HepG2 (cell line): Measurements from ENCODE around the gene DGCR8. TPM values are rescaled to one million over a fixed set of nuclear protein-coding genes. Genes with fewer than 3 reads are reported as not detected.

ENCODE experiments used
- ATAC-seq: fragments of 200-7000 bp; cut with Tn5 transposase; 3 replicates; pipeline ENCODE4 v1.9.1; 2020; ENCODE audit warnings: mild to moderate bottlenecking, moderate library complexity
- BruUV-seq: library from RNA; stranded (reverse); fragments of 400-500 nt; replicated peaks from 2 replicates; lab custom pipeline; 2021; lab: Mats Ljungman, UMichigan
- CTCF ChIA-PET: fragments of 300-600 bp; formaldehyde crosslinking; extraction: SDS; loops from one replicate; lab custom pipeline; 2021; ENCODE audit warnings: low total read pairs, inconsistent platforms, low intra/inter-chr PET ratio; lab: Yijun Ruan, JAX
- POLR2A ChIA-PET: fragments of 350-600 bp; sonication (Branson Sonifier 250); formaldehyde crosslinking; loops from one replicate; lab custom pipeline; 2020; ENCODE audit warnings: antibody characterized with exemption, inconsistent platforms; lab: Yijun Ruan, JAX
- DNase-seq: peaks from one replicate; pipeline ENCODE4 v3.0.0-alpha.2; 2015; ENCODE audit warnings: low spot score
- FAIRE-seq: peaks from 3 replicates; lab custom pipeline; 2011; peaks lifted over from hg19 to GRCh38; lab: Jason Lieb, UNC
- H2AFZ ChIP-seq: one replicate; pipeline ENCODE4 v1.6.1; 2011; ENCODE audit warnings: low read length, inconsistent platforms
- H3K27ac ChIP-seq: fragments of 300-600 bp; 3 replicates; pipeline ENCODE4 v1.8.0; 2011; ENCODE audit warnings: mixed run types, mild to moderate bottlenecking, mixed read lengths, low read length, inconsistent platforms; ENCODE audit not compliant: insufficient read depth; ENCODE audit errors: extremely low read length
- H3K27me3 ChIP-seq, 2 experiments: fragments of 200-600 bp in 1 of 2; 2 replicates in 1 of 2; 3 replicates in 1 of 2; pipeline versions ENCODE4 v1.6.0 to v1.8.0; 2011; ENCODE audit warnings: low read length in 2 of 2, mild to moderate bottlenecking in 2 of 2, moderate library complexity in 2 of 2, inconsistent platforms in 1 of 2; ENCODE audit not compliant: insufficient read depth in 2 of 2, control insufficient read depth in 1 of 2
- H3K36me3 ChIP-seq, 2 experiments: fragments of 200-600 bp in 1 of 2; replicated peaks in 1 of 2; 2 replicates in 1 of 2; 3 replicates in 1 of 2; pipeline versions ENCODE4 v1.5.1 to v1.8.0; 2011; ENCODE audit warnings: low read length in 2 of 2, inconsistent platforms in 1 of 2; ENCODE audit not compliant: insufficient read depth in 2 of 2, control insufficient read depth in 1 of 2
- H3K4me1 ChIP-seq: 2 replicates; pipeline ENCODE4 v1.5.1; 2012; ENCODE audit warnings: low read length, inconsistent platforms; ENCODE audit not compliant: insufficient read depth
- H3K4me2 ChIP-seq: 2 replicates; pipeline ENCODE4 v1.6.0; 2011; ENCODE audit warnings: low read depth, low read length, inconsistent platforms
- H3K4me3 ChIP-seq, 3 experiments: fragments of 200-600 bp in 1 of 3; sonication (generic), shearing (Covaris generic) in 1 of 3; replicated peaks in 1 of 3; 2 replicates each; pipeline ENCODE4 v1.5.1; 2011 to 2016; ENCODE audit warnings: low read length in 3 of 3, inconsistent platforms in 2 of 3, low read depth in 2 of 3, mild to moderate bottlenecking in 2 of 3, control low read depth in 1 of 3, mixed read lengths in 1 of 3; ENCODE audit not compliant: insufficient read depth in 1 of 3
- H3K79me2 ChIP-seq: one replicate; pipeline ENCODE4 v1.6.1; 2011; ENCODE audit warnings: low read length, inconsistent platforms; ENCODE audit not compliant: insufficient read depth
- H3K9ac ChIP-seq: 2 replicates; pipeline ENCODE4 v1.6.0; 2011; ENCODE audit warnings: mild to moderate bottlenecking, low read depth, low read length, inconsistent platforms; ENCODE audit not compliant: insufficient read depth
- H3K9me3 ChIP-seq: 2 replicates; pipeline ENCODE4 v1.5.1; 2012; ENCODE audit warnings: mild to moderate bottlenecking, low read length
- H4K20me1 ChIP-seq: 2 replicates; pipeline ENCODE4 v1.6.0; 2011; ENCODE audit warnings: inconsistent platforms, mild to moderate bottlenecking, low read length, moderate library complexity; ENCODE audit not compliant: insufficient read depth
- AGO2 ChIP-seq: fragments of 200-400 bp; formaldehyde crosslinking; optimal IDR thresholded peaks from 2 replicates; pipeline ENCODE3; 2017; ENCODE audit warnings: mild to moderate bottlenecking, low read depth, low read length, moderate library complexity
- ETV5 ChIP-seq: IDR thresholded peaks from 2 replicates; pipeline ENCODE4 v1.6.1; 2018; ENCODE audit warnings: missing biosample characterization, missing genetic modification reagents, inconsistent platforms, borderline replicate concordance
- POLR2A ChIP-seq, 2 experiments: IDR thresholded peaks; 2 replicates each; pipeline ENCODE4 v1.6.1; 2011; ENCODE audit warnings: low read depth in 2 of 2, low read length in 2 of 2, mild to moderate bottlenecking in 1 of 2, moderate library complexity in 1 of 2; ENCODE audit not compliant: insufficient read depth in 1 of 2
- TCF7 ChIP-seq: sonication (generic); IDR thresholded peaks from 2 replicates; pipeline ENCODE4 v1.6.1; 2016; ENCODE audit warnings: antibody characterized with exemption, low read depth
- WGBS: methylation state at CpG from one replicate; pipeline ENCODE4 v1.1.6; 2017; ENCODE audit warnings: low lambda C conversion rate; 5-methylcytosine and 5-hydroxymethylcytosine counted together
- in situ Hi-C: cut with HindIII; loops from 2 replicates; pipeline ENCODE4 v1.10.0; 2017; ENCODE audit warnings: low pct_unique_long_range_greater_than_20kb; ENCODE audit not compliant: extremely low pct_ligation_motif_present
- intact Hi-C: fragments of 100-400 bp; cut with micrococcal nuclease; formaldehyde crosslinking; loops from one replicate; pipeline ENCODE4 v1.10.0; 2022; ENCODE audit not compliant: unreplicated experiment
- polyA plus RNA-seq, 8 experiments: library from polyadenylated mRNA; depleted of rRNA in 3 of 8; stranded (reverse) in 7 of 8; unstranded in 1 of 8; fragments of >200 nt; fragmentation: Illumina TruSeq in 4 of 8; extraction: Trizol in 4 of 8; gene quantifications; 2 replicates each; pipeline versions ENCODE4 v1.2.1 to v1.2.3, GENCODE V29; 2011 to 2016; ENCODE audit warnings: low read depth in 4 of 8, missing spikeins in 1 of 8, mixed read lengths in 1 of 8; ENCODE audit not compliant: insufficient read depth in 1 of 8
- total RNA-seq, 5 experiments: library from RNA; depleted of rRNA; stranded (reverse); fragments of >200 nt; fragmentation: Illumina TruSeq; extraction: Trizol; gene quantifications; 2 replicates each; pipeline ENCODE4 v1.2.3, GENCODE V29; 2016; ENCODE audit warnings: low read depth in 1 of 5

Gene DGCR8
- total and polyA plus RNA-seq, 2 of the 13 experiments (the other 11 are each of a cell fraction or from before 2014, with no cell fraction given), result 10.2 to 23.2 TPM

GRCh38 chr22:20107471-20107901 is 27.4 kb downstream of the DGCR8 start:
- Histone ChIP-seq H3K27ac (no peak overlapping the region), H3K4me1 (peaks cover 8% of the 10 kb centered on the region), H3K4me3 (no peak overlapping the region), H3K9me3 (no peaks in the 10 kb centered on the region), H2AFZ (no peak overlapping the region), H3K36me3 (peaks cover 47 to 91% of the 10 kb centered on the region in 2 experiments), H4K20me1 (peaks cover 4% of the 10 kb centered on the region; the same call in 1 of the 2 replicates), H3K4me2 (no peak overlapping the region), H3K79me2 (peaks cover 5% of the 10 kb centered on the region), H3K9ac (no peak overlapping the region), H3K27me3 (no peaks in the 10 kb centered on the region)
- TF ChIP-seq POLR2A (IDR thresholded peaks at IDR 0.05; ENCODE audit: insufficient read depth in 1 of 2, low read depth in 2 of 2, low read length in 2 of 2) (0 out of 4 replicates have a peak, but pooled peaks of 1 of the 2 experiments have one; percentile 12), ETV5 (CRISPR knock-in tag) (no peak)
- in situ Hi-C loops, result no loop called here
- ATAC-seq (no peak), DNase-seq (no peak), FAIRE-seq (no peak)
- intact Hi-C loops, result no loop called here
- 98% methylated on average over 6 of the region's 7 CpGs for WGBS
- BruUV-seq, result no TSS peak
- CTCF ChIA-PET, result no interaction called here
- POLR2A ChIA-PET, result interaction anchor here (1.3 kb wide), 1 partner anchor 10 kb away, joined by 4 read pairs; the partner anchor contains the start of gene TRMT2A

GRCh38 chr22:20107951-20108756 is 28.1 kb downstream of the DGCR8 start:
- no peak overlapping the region for H3K4me2 ChIP-seq
- H3K27ac ChIP-seq, result no peak overlapping the region
- H3K79me2 ChIP-seq, result peaks cover 3% of the 10 kb centered on the region
- peaks cover 48 to 91% of the 10 kb centered on the region in 2 experiments for H3K36me3 ChIP-seq
- no peak for FAIRE-seq
- no peak for ATAC-seq
- ChIA-PET CTCF (no interaction called here), POLR2A (interaction anchor here (1.3 kb wide), 1 partner anchor 9 kb away, joined by 4 read pairs; the partner anchor contains the start of gene TRMT2A)
- H2AFZ ChIP-seq, result no peak overlapping the region
- H3K4me3 ChIP-seq, result no peak overlapping the region
- in situ Hi-C loops (no loop called here), intact Hi-C loops (no loop called here)
- peaks cover 10% of the 10 kb centered on the region for H3K4me1 ChIP-seq
- H3K9me3 ChIP-seq, result no peaks in the 10 kb centered on the region
- H3K9ac ChIP-seq, result no peak overlapping the region
- BruUV-seq, result no TSS peak
- 96% methylated on average over 10 of the region's 13 CpGs for WGBS
- no peak for DNase-seq
- no peaks in the 10 kb centered on the region for H3K27me3 ChIP-seq
- H4K20me1 ChIP-seq, result peaks cover 4% of the 10 kb centered on the region; the same call in 1 of the 2 replicates
- peak; percentile 71 for TF ChIP-seq AGO2
- no peak for TF ChIP-seq TCF7
